Erythroblast (primary cell): Measurements from ENCODE around the gene RREB1.

Experiments used
- GATA1 ChIP-seq: IDR thresholded peaks from 2 replicates; pipeline ENCODE4 v1.6.1; 2011; ENCODE audit warnings: low read depth, mild to moderate bottlenecking, control low read depth, low read length, moderate library complexity
- POLR2A ChIP-seq: IDR thresholded peaks from 2 replicates; pipeline ENCODE4 v1.6.1; 2011; ENCODE audit warnings: mild to moderate bottlenecking, low read length

GRCh38 chr6:7249391-7249790 lies 141.6 kb downstream of the RREB1 start:
- TF ChIP-seq POLR2A: no peak
- TF ChIP-seq GATA1: no peak
